Measurements from ENCODE around the gene NUDT16L1. TPM values are rescaled to one million over a fixed set of nuclear protein-coding genes. Genes with fewer than 3 reads are reported as not detected.

The NUDT16L1 gene
- polyA plus RNA-seq, 3 donors from 2014 or later = 86.5 to 125 (median 99.6) TPM

DNA sequence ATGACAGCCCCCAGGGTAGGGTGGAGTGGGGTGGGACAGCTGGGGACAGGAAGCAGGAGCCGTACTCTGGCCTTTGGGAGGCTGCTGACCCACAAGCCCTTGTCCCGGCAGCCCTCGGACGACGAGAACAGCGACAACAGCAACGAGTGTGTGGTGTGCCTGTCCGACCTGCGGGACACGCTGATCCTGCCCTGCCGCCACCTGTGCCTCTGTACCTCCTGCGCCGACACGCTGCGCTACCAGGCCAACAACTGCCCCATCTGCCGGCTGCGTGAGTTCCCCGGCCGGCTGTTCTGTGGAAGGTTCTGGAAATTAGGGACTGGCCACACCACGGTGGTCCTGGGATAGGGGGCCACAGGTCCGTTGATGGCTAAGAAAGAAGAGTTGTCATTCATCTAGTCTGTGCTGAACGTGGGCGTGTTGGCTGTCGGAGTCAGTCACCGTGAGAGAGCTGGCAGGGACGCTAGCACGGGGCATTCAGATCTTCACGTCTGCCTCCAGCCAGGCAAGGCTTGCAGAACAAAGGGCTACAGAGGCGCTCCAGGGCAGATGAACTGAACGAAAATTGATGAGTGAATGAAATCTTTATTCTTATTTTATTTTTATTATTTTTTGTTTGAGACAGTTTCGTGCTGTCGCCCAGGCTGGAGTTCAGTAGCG lies 19.8 kb upstream of the NUDT16L1 start:
- peaks cover 0 to 12% (median 8%) of the 10 kb centered on the region in 3 donors for H3K36me3 Mint-ChIP-seq
- peaks cover 3 to 8% (median 7%) of the 10 kb centered on the region in 3 donors for H3K27me3 Mint-ChIP-seq (ENCODE audit: low read depth in 3 of 3)
- DNase-seq = no peak
- H3K4me1 Mint-ChIP-seq = peaks cover 20 to 21% of the 10 kb centered on the region in 2 donors
- no peaks in the 10 kb centered on the region for H3K9me3 Mint-ChIP-seq
- peak overlapping the region in 1 of 6 donors; percentile 35 for H3K27ac Mint-ChIP-seq
- no peak overlapping the region for H3K4me3 Mint-ChIP-seq

DNA sequence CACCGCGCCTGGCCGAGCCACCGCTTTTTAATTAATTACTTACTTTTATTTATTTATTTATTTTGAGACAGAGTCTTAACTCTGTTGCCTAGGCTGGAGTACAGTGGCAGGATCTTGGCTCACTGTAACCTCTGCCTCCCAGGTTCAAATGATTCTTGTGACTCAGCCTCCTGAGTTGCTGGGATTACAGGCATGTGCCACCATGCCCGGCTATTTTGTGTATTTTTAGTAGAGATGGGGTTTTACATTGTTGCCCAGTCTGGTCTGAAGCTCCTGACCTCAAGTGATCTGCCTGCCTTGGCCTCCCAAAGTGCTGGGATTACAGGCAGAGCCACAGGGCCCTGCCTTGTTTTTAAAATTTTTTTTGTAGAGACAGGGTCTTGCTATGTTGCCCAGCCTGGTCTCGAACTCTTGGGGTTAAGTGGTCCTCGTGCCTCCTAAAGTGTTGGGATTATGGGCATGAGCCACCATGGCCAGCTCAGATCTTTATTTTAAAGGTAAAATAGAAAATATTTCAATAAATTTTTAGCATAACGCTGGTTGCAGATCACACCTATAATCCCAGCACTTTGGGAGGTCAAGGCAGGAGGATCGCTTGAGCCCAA lies 18.3 kb upstream of the NUDT16L1 start:
- Mint-ChIP-seq H3K27me3 (ENCODE audit: low read depth in 3 of 3) (peaks cover 3 to 8% (median 7%) of the 10 kb centered on the region in 3 donors), H3K4me1 (peaks cover 20 to 21% of the 10 kb centered on the region in 2 donors), H3K36me3 (peaks cover 0 to 7% (median 4%) of the 10 kb centered on the region in 3 donors), H3K4me3 (peak overlapping the region in 2 of 5 donors; percentile 24 to 50), H3K27ac (peak overlapping the region in 5 of 6 donors; percentile 91 to 98 (median 96)), H3K9me3 (no peaks in the 10 kb centered on the region)
- no peak for DNase-seq

GRCh38 chr16:4675864-4676786 lies 17.2 kb upstream of the NUDT16L1 start:
- peak; percentile 72 to 74 (median 73) for DNase-seq
- Mint-ChIP-seq H3K27me3 (ENCODE audit: low read depth in 3 of 3) (peaks cover 3 to 9% (median 7%) of the 10 kb centered on the region in 3 donors), H3K9me3 (no peaks in the 10 kb centered on the region), H3K4me1 (peaks cover 20 to 21% of the 10 kb centered on the region in 2 donors), H3K27ac (peak overlapping the region; percentile 91 to 98 (median 96)), H3K4me3 (peak overlapping the region; percentile 62 to 80 (median 75)), H3K36me3 (peaks cover 0 to 7% (median 4%) of the 10 kb centered on the region in 3 donors)

DNA sequence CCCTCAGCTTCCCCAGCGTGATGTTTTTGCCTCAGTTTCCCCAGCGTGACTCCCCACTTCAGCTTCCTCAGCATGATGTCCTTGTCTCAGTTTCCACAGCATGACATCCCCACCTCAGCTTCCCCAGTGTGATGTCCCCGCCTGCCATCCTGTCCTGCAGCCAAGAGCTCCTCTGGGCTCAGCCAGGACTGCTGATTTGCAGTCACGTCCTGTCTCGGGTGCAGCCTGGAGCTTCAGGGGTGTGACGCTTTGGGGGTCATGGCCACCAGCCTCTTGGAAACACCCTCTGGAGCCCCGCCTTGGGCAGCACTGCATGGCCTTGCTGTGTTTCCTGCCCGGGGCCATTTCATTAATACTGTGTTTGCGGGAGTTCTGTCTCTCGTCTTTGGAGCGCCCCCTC lies 16.5 kb upstream of the NUDT16L1 start:
- Mint-ChIP-seq H3K4me3 (peak overlapping the region; percentile 62 to 80 (median 75)), H3K36me3 (peaks cover 0 to 7% (median 4%) of the 10 kb centered on the region in 3 donors), H3K27me3 (ENCODE audit: low read depth in 3 of 3) (peaks cover 3 to 14% (median 7%) of the 10 kb centered on the region in 3 donors), H3K9me3 (no peaks in the 10 kb centered on the region), H3K4me1 (peaks cover 20 to 21% of the 10 kb centered on the region in 2 donors), H3K27ac (peak overlapping the region; percentile 91 to 98 (median 96))
- DNase-seq = no peak

GRCh38 chr16:4677390-4677789 lies 16.0 kb upstream of the NUDT16L1 start:
- no peak for DNase-seq
- H3K4me1 Mint-ChIP-seq = peaks cover 20 to 21% of the 10 kb centered on the region in 2 donors
- peaks cover 0 to 7% (median 4%) of the 10 kb centered on the region in 3 donors for H3K36me3 Mint-ChIP-seq
- H3K27me3 Mint-ChIP-seq (ENCODE audit: low read depth in 3 of 3) = peaks cover 3 to 14% (median 7%) of the 10 kb centered on the region in 3 donors
- no peaks in the 10 kb centered on the region for H3K9me3 Mint-ChIP-seq
- no peak overlapping the region for H3K4me3 Mint-ChIP-seq
- peak overlapping the region in 5 of 6 donors; percentile 64 to 96 (median 91) for H3K27ac Mint-ChIP-seq

DNA sequence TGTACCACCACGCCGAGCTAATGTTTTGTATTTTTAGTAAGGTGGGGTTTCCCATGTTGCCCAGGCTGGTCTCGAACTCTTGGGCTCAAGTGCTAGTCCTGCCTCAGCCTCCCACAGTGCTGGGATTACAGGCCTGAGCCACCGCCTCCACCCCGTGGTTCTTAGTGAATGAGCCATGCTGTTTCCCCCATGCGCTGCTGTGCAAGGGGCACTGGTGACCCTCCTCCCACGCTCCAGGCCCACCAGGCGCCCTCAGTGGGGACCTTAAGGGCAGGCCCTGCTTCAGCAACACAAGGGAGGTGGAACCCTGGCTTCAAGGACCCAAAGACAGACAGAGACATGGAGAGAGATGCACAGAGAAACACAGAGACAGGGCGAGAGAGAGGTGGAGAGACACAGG lies 15.4 kb upstream of the NUDT16L1 start:
- H3K4me3 Mint-ChIP-seq = no peak overlapping the region

GRCh38 chr16:4678596-4678995 lies 14.8 kb upstream of the NUDT16L1 start:
- H3K4me3 Mint-ChIP-seq = no peak overlapping the region
- H3K27ac Mint-ChIP-seq = peak overlapping the region; percentile 63 to 94 (median 78)
- peaks cover 0 to 5% (median 4%) of the 10 kb centered on the region in 3 donors for H3K36me3 Mint-ChIP-seq
- no peak for DNase-seq
- H3K9me3 Mint-ChIP-seq = no peaks in the 10 kb centered on the region
- peaks cover 3 to 14% (median 7%) of the 10 kb centered on the region in 3 donors for H3K27me3 Mint-ChIP-seq (ENCODE audit: low read depth in 3 of 3)
- peaks cover 20 to 21% of the 10 kb centered on the region in 2 donors for H3K4me1 Mint-ChIP-seq

More for the DNA sequence above, 15.4 kb upstream of the NUDT16L1 start:
- H3K27me3 Mint-ChIP-seq (ENCODE audit: low read depth in 3 of 3) = peaks cover 3 to 14% (median 7%) of the 10 kb centered on the region in 3 donors
- H3K27ac Mint-ChIP-seq = peak overlapping the region; percentile 63 to 94 (median 78)
- peaks cover 20 to 21% of the 10 kb centered on the region in 2 donors for H3K4me1 Mint-ChIP-seq
- no peak for DNase-seq
- no peaks in the 10 kb centered on the region for H3K9me3 Mint-ChIP-seq
- H3K36me3 Mint-ChIP-seq = peaks cover 0 to 7% (median 4%) of the 10 kb centered on the region in 3 donors

DNA sequence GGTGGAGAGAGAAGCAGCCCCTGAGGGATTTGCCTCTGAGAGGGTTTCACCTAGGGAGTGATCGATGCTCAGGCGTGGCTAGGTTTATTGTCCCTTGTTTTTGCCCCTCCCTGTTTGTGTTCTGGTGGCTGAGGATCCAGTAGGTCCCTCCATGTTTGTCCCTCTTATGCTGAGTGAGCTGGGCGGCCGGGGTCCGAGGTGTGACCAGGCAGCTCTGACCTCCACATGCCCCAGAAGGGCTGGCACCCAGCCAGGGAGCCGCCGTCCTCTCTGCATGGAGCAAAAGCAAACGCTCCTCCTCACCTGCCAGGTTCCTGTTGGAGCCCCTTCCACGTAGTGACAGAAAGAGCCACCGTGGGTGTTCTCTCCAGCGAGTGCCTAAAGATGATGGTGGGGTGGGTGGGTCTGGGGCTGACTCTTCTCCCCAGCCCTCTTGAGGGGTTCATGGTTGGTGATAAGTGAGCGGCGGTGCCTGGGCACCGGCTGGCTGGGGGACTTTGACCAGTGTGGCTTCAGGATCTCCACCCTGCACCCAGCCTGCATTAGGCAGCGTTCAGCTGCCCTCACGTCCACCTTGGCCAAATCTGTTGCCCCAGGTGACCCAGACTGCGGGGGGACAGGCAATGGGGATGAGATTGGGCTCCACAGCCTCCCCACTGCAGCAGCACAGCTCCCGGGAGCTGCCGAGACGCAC lies 14.1 kb upstream of the NUDT16L1 start:
- Mint-ChIP-seq H3K36me3 (peaks cover 0 to 4% (median 3%) of the 10 kb centered on the region in 3 donors), H3K4me1 (peaks cover 20 to 21% of the 10 kb centered on the region in 2 donors), H3K9me3 (no peaks in the 10 kb centered on the region), H3K27me3 (ENCODE audit: low read depth in 3 of 3) (peaks cover 3 to 14% (median 7%) of the 10 kb centered on the region in 3 donors), H3K4me3 (no peak overlapping the region), H3K27ac (peak overlapping the region in 5 of 6 donors; percentile 22 to 94 (median 63))
- no peak for DNase-seq

GRCh38 chr16:4679850-4680636 lies 13.3 kb upstream of the NUDT16L1 start:
- Mint-ChIP-seq H3K27ac (peak overlapping the region in 1 of 6 donors; percentile 55), H3K36me3 (peaks cover 0 to 6% (median 6%) of the 10 kb centered on the region in 3 donors), H3K9me3 (no peaks in the 10 kb centered on the region), H3K27me3 (ENCODE audit: low read depth in 3 of 3) (peaks cover 3 to 14% (median 7%) of the 10 kb centered on the region in 3 donors), H3K4me3 (peak overlapping the region in 3 of 5 donors; percentile 18 to 46 (median 35)), H3K4me1 (peaks cover 20 to 21% of the 10 kb centered on the region in 2 donors)
- no peak for DNase-seq

DNA sequence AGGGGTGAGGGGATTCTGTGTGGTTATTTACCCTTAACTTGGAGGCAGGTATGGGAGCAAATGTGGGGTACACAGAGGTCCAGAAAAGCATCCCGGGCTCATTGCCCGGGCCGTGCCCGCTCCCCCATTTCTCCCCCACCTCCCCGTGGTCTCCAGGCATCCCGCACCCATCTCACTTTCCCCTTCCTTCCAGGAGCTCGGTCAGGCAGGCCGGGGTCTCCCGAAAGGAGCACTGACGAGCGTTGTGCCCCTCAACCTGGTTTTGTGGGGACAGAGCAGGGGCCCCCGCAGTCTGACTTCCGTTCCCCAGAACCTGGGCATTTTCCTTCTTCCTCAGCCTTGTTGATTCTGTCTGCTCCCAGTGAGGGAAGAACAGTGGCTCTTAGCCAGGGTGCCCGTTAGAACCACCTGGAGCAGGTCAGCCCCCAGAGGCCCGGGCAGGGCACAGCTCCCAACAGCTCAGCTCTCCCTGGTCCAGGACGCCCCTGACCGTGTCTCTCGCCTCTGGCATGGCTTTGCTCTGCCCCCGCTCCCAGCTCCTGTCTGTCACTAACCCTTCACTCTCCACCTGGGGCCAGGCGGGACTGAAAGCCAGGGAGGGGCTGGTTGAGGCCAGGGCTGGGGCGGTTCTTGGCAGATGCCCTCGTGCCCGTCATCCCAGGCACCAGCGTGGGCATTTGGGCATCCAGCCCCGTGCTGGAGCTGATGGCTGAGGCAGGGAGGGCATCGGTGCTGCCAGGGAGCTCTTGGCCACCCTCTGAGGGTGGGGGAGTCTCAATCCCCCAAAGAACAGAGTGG lies 12.5 kb upstream of the NUDT16L1 start:
- H3K27ac Mint-ChIP-seq = no peak overlapping the region

DNA sequence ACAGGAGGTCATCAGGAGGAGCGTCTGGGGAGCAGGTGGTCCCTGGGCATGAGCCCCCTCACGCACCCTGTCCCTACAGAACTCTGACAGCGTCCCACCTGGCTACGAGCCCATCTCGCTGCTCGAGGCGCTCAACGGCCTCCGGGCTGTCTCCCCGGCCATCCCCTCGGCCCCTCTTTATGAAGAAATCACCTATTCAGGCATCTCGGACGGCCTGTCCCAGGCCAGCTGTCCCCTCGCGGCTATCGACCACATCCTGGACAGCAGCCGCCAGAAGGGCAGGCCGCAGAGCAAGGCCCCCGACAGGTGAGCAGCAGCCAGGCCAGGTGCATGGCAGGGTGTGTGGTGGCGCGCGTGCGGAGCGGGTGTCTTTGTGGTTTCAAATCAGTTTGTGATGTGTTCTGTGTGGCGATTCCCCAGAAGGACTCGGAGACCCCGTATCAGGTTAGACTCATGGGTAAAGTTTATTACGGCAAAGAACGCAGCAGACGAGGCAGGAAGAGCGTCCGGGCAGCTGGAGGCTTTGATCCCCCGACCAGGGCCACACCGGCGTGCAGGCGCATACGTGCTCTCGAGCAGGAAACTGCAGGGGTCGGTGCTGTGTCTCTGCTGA lies 11.8 kb upstream of the NUDT16L1 start:
- Mint-ChIP-seq H3K4me3 (no peak overlapping the region), H3K27ac (peak overlapping the region in 2 of 6 donors; percentile 35 to 61), H3K36me3 (peaks cover 0 to 8% (median 8%) of the 10 kb centered on the region in 3 donors), H3K9me3 (no peaks in the 10 kb centered on the region), H3K4me1 (peaks cover 6% of the 10 kb centered on the region in 2 donors), H3K27me3 (ENCODE audit: low read depth in 3 of 3) (peaks cover 1 to 10% (median 2%) of the 10 kb centered on the region in 3 donors)
- no peak for DNase-seq

More for the DNA sequence above, 12.5 kb upstream of the NUDT16L1 start:
- Mint-ChIP-seq H3K4me3 (no peak overlapping the region), H3K9me3 (no peaks in the 10 kb centered on the region), H3K4me1 (peaks cover 13% of the 10 kb centered on the region in 2 donors), H3K36me3 (peaks cover 0 to 8% (median 8%) of the 10 kb centered on the region in 3 donors), H3K27me3 (ENCODE audit: low read depth in 3 of 3) (peaks cover 3 to 14% (median 7%) of the 10 kb centered on the region in 3 donors)
- no peak for DNase-seq

Data from immature natural killer cell (primary cell).